GM10266 (cell line): ENCODE results near the gene CHRNB1.

Source experiments
- DNase-seq: peaks from one replicate; pipeline ENCODE4 v3.0.0; 2012; ENCODE audit errors: extremely low spot score
- CTCF ChIP-seq: IDR thresholded peaks from 2 replicates; pipeline ENCODE4 v1.5.1; 2012; ENCODE audit warnings: mild to moderate bottlenecking, low read depth; ENCODE audit not compliant: control insufficient read depth, insufficient read depth; ENCODE audit errors: missing control alignments

Gene CHRNB1

GRCh38 chr17:7444682-7445618 is at the start of gene CHRNB1:
TSS of gene CHRNB1 (plus strand) at chr17:7445061. CDS start at chr17:7445128, 67 bp downstream.
- peak; percentile 77 for DNase-seq
- TF ChIP-seq CTCF: peak; percentile 32

GRCh38 chr17:7396147-7396546 is 48.7 kb upstream of the CHRNB1 start:
- no peak for DNase-seq
- TF ChIP-seq CTCF: no peak

- TF ChIP-seq CTCF: no peak
- no peak for DNase-seq
Observed at GRCh38 chr17:7398612-7399011, 46.2 kb upstream of the CHRNB1 start.

- TF ChIP-seq CTCF: no peak
- no peak for DNase-seq
Observed at GRCh38 chr17:7403043-7403726, 41.7 kb upstream of the CHRNB1 start.

- DNase-seq: no peak
- TF ChIP-seq CTCF: no peak
Observed at GRCh38 chr17:7403727-7403976, 41.2 kb upstream of the CHRNB1 start.

GRCh38 chr17:7403977-7404736 is 40.7 kb upstream of the CHRNB1 start, which contains the start of gene TMEM256:
TSS of gene TMEM256 (minus strand) at chr17:7404097. CDS start at chr17:7404084, 13 bp downstream.
- DNase-seq: peak; percentile 98
- TF ChIP-seq CTCF: no peak
